Endothelial cell of umbilical vein (primary cell): ENCODE data around the gene CYP19A1.

Source experiments
- POLR2A ChIP-seq: IDR thresholded peaks from 2 replicates; pipeline ENCODE4 v1.6.1; 2012; ENCODE audit warnings: low read depth, mild to moderate bottlenecking, control low read depth, low read length
- TF ChIP-seq, protein P1 (sequence below), 2 donors: IDR thresholded peaks; 1 replicate in 1 of 2; 2 replicates in 1 of 2; pipeline ENCODE4 v1.5.1; 2011; ENCODE audit warnings: low read length in 2 of 2, mild to moderate bottlenecking in 2 of 2, moderate library complexity in 2 of 2, control low read depth in 1 of 2, inconsistent platforms in 1 of 2, low read depth in 1 of 2; ENCODE audit not compliant: insufficient read depth in 1 of 2; ENCODE audit errors: extremely low read depth in 1 of 2

GRCh38 chr15:51378406-51378805, 40.0 kb upstream of the CYP19A1 start:
- no peak for TF ChIP-seq POLR2A
- TF ChIP-seq, protein P1, sequence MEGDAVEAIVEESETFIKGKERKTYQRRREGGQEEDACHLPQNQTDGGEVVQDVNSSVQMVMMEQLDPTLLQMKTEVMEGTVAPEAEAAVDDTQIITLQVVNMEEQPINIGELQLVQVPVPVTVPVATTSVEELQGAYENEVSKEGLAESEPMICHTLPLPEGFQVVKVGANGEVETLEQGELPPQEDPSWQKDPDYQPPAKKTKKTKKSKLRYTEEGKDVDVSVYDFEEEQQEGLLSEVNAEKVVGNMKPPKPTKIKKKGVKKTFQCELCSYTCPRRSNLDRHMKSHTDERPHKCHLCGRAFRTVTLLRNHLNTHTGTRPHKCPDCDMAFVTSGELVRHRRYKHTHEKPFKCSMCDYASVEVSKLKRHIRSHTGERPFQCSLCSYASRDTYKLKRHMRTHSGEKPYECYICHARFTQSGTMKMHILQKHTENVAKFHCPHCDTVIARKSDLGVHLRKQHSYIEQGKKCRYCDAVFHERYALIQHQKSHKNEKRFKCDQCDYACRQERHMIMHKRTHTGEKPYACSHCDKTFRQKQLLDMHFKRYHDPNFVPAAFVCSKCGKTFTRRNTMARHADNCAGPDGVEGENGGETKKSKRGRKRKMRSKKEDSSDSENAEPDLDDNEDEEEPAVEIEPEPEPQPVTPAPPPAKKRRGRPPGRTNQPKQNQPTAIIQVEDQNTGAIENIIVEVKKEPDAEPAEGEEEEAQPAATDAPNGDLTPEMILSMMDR (IDR thresholded peaks at IDR 0.05; ENCODE audit: extremely low read depth in 1 of 2, insufficient read depth in 1 of 2, low read depth in 1 of 2, low read length in 2 of 2): no peak
